ENCODE measurements around the gene COL4A1. TPM values are rescaled to one million over a fixed set of nuclear protein-coding genes. Genes with fewer than 3 reads are reported as not detected.
A peak's percentile ranks its signal among the peaks of the same experiment; 100 is the strongest.

COL4A1 gene
- total and polyA plus RNA-seq, 11 donors: 52.6 to 428 (median 184) TPM

DNA sequence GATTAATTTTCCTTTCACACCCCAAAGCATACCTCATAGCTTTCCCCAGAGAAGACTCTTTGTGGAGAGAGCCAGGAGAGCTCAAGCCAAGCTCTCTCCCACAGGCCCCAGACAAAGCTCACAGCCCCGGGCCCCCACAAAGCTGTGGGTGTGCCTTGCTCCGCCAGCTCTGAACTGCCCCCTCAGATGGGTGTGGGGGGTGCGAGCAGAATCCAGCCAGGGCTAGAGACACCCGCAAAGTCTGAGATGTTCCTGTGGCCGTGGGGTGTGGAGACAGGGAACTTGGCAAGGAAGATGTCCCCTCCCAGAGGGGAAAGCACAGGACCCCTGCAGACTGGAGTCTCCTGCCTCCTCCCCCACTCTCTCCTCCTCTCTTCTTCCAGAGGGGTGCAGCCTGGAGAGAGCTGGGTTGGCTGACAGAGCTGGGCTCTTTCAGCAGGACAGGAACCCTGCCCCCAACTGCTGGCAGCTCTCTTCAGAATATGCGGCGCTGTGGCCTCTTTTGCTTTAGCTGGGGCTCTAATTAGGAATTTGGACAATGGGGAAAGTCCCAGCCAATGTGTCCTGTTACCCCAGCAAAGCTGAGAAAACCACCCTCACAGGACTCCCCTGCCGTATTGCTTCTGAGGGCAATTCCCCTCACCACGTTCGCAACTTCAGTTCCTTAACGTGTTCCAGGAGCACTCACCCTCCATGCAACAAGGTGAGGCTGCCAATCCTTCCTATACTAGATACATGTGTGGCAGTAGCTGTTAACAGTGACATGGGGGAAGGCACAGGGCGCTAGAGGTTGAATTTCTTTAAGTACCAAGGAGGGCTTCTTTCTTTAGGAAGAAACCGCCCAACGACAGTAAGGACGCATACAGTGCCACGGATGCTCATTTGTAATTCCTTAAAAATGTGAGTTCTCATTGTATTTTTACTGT lies 170.0 kb downstream of the COL4A1 start:
- Histone ChIP-seq H3K4me1 (peaks cover 0 to 41% (median 20%) of the 10 kb centered on the region in 12 donors), H3K4me3 (peak overlapping the region in 7 of 12 donors; percentile 55 to 81 (median 65)), H3K27me3 (no peaks in the 10 kb centered on the region), H3K36me3 (no peaks in the 10 kb centered on the region), H3K27ac (peak overlapping the region; percentile 18 to 97 (median 83)), H3K9me3 (no peaks in the 10 kb centered on the region)
- TF ChIP-seq, protein P1, sequence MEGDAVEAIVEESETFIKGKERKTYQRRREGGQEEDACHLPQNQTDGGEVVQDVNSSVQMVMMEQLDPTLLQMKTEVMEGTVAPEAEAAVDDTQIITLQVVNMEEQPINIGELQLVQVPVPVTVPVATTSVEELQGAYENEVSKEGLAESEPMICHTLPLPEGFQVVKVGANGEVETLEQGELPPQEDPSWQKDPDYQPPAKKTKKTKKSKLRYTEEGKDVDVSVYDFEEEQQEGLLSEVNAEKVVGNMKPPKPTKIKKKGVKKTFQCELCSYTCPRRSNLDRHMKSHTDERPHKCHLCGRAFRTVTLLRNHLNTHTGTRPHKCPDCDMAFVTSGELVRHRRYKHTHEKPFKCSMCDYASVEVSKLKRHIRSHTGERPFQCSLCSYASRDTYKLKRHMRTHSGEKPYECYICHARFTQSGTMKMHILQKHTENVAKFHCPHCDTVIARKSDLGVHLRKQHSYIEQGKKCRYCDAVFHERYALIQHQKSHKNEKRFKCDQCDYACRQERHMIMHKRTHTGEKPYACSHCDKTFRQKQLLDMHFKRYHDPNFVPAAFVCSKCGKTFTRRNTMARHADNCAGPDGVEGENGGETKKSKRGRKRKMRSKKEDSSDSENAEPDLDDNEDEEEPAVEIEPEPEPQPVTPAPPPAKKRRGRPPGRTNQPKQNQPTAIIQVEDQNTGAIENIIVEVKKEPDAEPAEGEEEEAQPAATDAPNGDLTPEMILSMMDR (IDR thresholded peaks at IDR 0.05): no peak
- TF ChIP-seq POLR2A (IDR thresholded peaks at IDR 0.05): no peak
- DNase-seq (peak in 4 of 5 donors; percentile 37 to 73 (median 62)), ATAC-seq (peak; percentile 43 to 66 (median 48))
- intact Hi-C loops (cut with DNase I): loop anchor here in 4 of 10 donors (2.0 to 10.0 kb wide), 4 partner anchors 28 to 1175 kb away; partner anchors contain the start of gene IRS2 (in 4 of the 4)
- 35 to 48% (median 42%) methylated on average over 13 to 16 of the region's 16 CpGs for WGBS, 4 donors

GRCh38 chr13:110135977-110136597 lies 170.9 kb downstream of the COL4A1 start:
- ATAC-seq: no peak
- no peak for DNase-seq
- TF ChIP-seq, protein P1 (IDR thresholded peaks at IDR 0.05): no peak
- TF ChIP-seq POLR2A (IDR thresholded peaks at IDR 0.05): no peak
- WGBS, 4 donors: 68 to 84% (median 73%) methylated on average over 5 of the region's 5 CpGs
- Histone ChIP-seq H3K4me3 (no peak overlapping the region), H3K27ac (peak overlapping the region; percentile 70 to 97 (median 86)), H3K36me3 (no peaks in the 10 kb centered on the region), H3K27me3 (no peaks in the 10 kb centered on the region), H3K4me1 (peaks cover 0 to 41% (median 20%) of the 10 kb centered on the region in 12 donors), H3K9me3 (no peaks in the 10 kb centered on the region)
- intact Hi-C loops (cut with DNase I): loop anchor here in 4 of 10 donors (2.0 to 10.0 kb wide), 4 partner anchors 27 to 1174 kb away; partner anchors contain the start of gene IRS2 (in 4 of the 4)

- intact Hi-C loops (cut with DNase I): loop anchor here in 4 of 10 donors (5.0 to 10.0 kb wide), 3 partner anchors 348 to 1172 kb away; partner anchors contain the start of gene IRS2 (in 4 of the 4)
- H3K4me3 ChIP-seq: no peak overlapping the region
- DNase-seq (peak in 3 of 5 donors; percentile 47 to 67 (median 50)), ATAC-seq (peak; percentile 54 to 78 (median 72))
- H3K9me3 ChIP-seq: no peaks in the 10 kb centered on the region
- 30 to 41% (median 38%) methylated on average over 8 of the region's 8 CpGs for WGBS, 4 donors
- peaks cover 0 to 41% (median 20%) of the 10 kb centered on the region in 12 donors for H3K4me1 ChIP-seq
- no peaks in the 10 kb centered on the region for H3K27me3 ChIP-seq
- H3K36me3 ChIP-seq: no peaks in the 10 kb centered on the region
- TF ChIP-seq, protein P1 (IDR thresholded peaks at IDR 0.05): no peak
- TF ChIP-seq POLR2A (IDR thresholded peaks at IDR 0.05): no peak
- H3K27ac ChIP-seq: peak overlapping the region; percentile 75 to 97 (median 86)
These were observed 172.2 kb downstream of the COL4A1 start for GRCh38 chr13:110134801-110135200.

Measured in heart left ventricle (tissue), 16 donors.